GM12878 (cell line): ENCODE measurements around the gene TSPAN7. TPM values are rescaled to one million over a fixed set of nuclear protein-coding genes. Genes with fewer than 3 reads are reported as not detected.
A peak's percentile ranks its signal among the peaks of the same experiment; 100 is the strongest.

Source experiments
- ATAC-seq: fragments of 200-7000 bp; cut with Tn5 transposase; 3 replicates; pipeline ENCODE4 v1.9.1; 2020; ENCODE audit warnings: mild to moderate bottlenecking, moderate library complexity
- BruUV-seq: library from RNA; stranded (reverse); fragments of 400-500 nt; replicated peaks from 2 replicates; lab custom pipeline; 2021; lab: Mats Ljungman, UMichigan
- CTCF ChIA-PET: fragments of 300-600 bp; sonication (Branson Sonifier 250); formaldehyde crosslinking; extraction: SDS; loops from one replicate; lab custom pipeline; 2021; ENCODE audit warnings: inconsistent platforms; lab: Yijun Ruan, JAX
- POLR2A ChIA-PET: fragments of 350-600 bp; formaldehyde crosslinking; extraction: SDS; loops from one replicate; lab custom pipeline; 2021; ENCODE audit warnings: inconsistent platforms; lab: Charles Lee
- RAD21 ChIA-PET: fragments of 300-600 bp; sonication (Branson Sonifier 250); formaldehyde crosslinking; loops from one replicate; lab custom pipeline; 2023; ENCODE audit warnings: antibody characterized with exemption; ENCODE audit not compliant: unreplicated experiment; lab: Charles Lee
- SMC1A ChIA-PET: fragments of 300-600 bp; sonication (Branson Sonifier 250); formaldehyde crosslinking; loops from one replicate; lab custom pipeline; 2023; ENCODE audit not compliant: unreplicated experiment, uncharacterized antibody; lab: Charles Lee
- DNase-seq: peaks from one replicate; pipeline ENCODE4 v3.0.0-alpha.2; 2011; ENCODE audit warnings: low read depth, low spot score
- FAIRE-seq: peaks from 3 replicates; lab custom pipeline; 2011; peaks lifted over from hg19 to GRCh38; lab: Jason Lieb, UNC
- H2AFZ ChIP-seq: 2 replicates; pipeline ENCODE4 v1.6.0; 2011; ENCODE audit warnings: low read depth, low read length, control low read depth; ENCODE audit not compliant: control insufficient read depth
- H3K27ac ChIP-seq: 2 replicates; pipeline ENCODE4 v1.5.1; 2011; ENCODE audit warnings: control low read depth; ENCODE audit not compliant: control insufficient read depth, insufficient read depth
- H3K27me3 ChIP-seq, 2 experiments: replicated peaks in 1 of 2; 2 replicates each; pipeline versions ENCODE4 v1.6.0 to v1.6.1; 2011; ENCODE audit warnings: low read length in 1 of 2; ENCODE audit not compliant: control insufficient read depth in 2 of 2, insufficient read depth in 2 of 2
- H3K36me3 ChIP-seq, 2 experiments: 2 replicates each; pipeline ENCODE4 v1.5.1; 2011; ENCODE audit warnings: low read length in 1 of 2; ENCODE audit not compliant: control insufficient read depth in 2 of 2, insufficient read depth in 2 of 2
- H3K4me1 ChIP-seq: 2 replicates; pipeline ENCODE4 v1.6.1; 2011; ENCODE audit warnings: mild to moderate bottlenecking, low read length, moderate library complexity, mixed read lengths; ENCODE audit not compliant: control insufficient read depth, insufficient read depth
- H3K4me2 ChIP-seq: 2 replicates; pipeline ENCODE4 v1.6.0; 2011; ENCODE audit warnings: control low read depth; ENCODE audit not compliant: control insufficient read depth, insufficient read depth
- H3K4me3 ChIP-seq: fragments of 200-600 bp; sonication (generic); 2 replicates; pipeline ENCODE4 v1.5.1; 2016
- H3K79me2 ChIP-seq: 2 replicates; pipeline ENCODE4 v1.6.0; 2011; ENCODE audit warnings: low read length; ENCODE audit not compliant: control insufficient read depth, insufficient read depth
- H3K9ac ChIP-seq: 2 replicates; pipeline ENCODE4 v1.8.0; 2011; ENCODE audit warnings: low read length, control low read depth, mixed read lengths; ENCODE audit not compliant: control insufficient read depth, insufficient read depth
- H3K9me3 ChIP-seq: replicated peaks from 3 replicates; pipeline ENCODE4 v1.5.1; 2011; ENCODE audit warnings: mild to moderate bottlenecking, low read length; ENCODE audit not compliant: control insufficient read depth, insufficient read depth
- H4K20me1 ChIP-seq: 2 replicates; pipeline ENCODE4 v1.6.0; 2011; ENCODE audit not compliant: control insufficient read depth, insufficient read depth
- CEBPB ChIP-seq, 2 experiments: fragments of 150-350 bp in 1 of 2; IDR thresholded peaks; 2 replicates each; pipeline ENCODE4 v1.6.1; 2012 to 2014; ENCODE audit warnings: low read depth in 2 of 2, low read length in 2 of 2, borderline replicate concordance in 1 of 2, inconsistent platforms in 1 of 2
- CHD1 ChIP-seq: IDR thresholded peaks from 2 replicates; pipeline ENCODE4 v1.6.1; 2012; ENCODE audit warnings: low read depth, low read length, improper control_type of control experiment
- CTCF ChIP-seq, 3 experiments: IDR thresholded peaks in 2 of 3; conservative IDR thresholded peaks in 1 of 3; 2 replicates each; pipeline ENCODE4 v1.5.1; 2011; ENCODE audit warnings: low read depth in 3 of 3, low read length in 3 of 3, mild to moderate bottlenecking in 3 of 3, control low read depth in 2 of 3, moderate library complexity in 2 of 3, inconsistent platforms in 1 of 3, mixed read lengths in 1 of 3; ENCODE audit not compliant: control insufficient read depth in 2 of 3, insufficient read depth in 1 of 3; ENCODE audit errors: extremely low read depth in 1 of 3
- HDGF ChIP-seq: fragments of 450-650 bp; IDR thresholded peaks from 2 replicates; pipeline ENCODE4 v1.6.1; 2016; ENCODE audit warnings: antibody characterized with exemption
- KLF5 ChIP-seq: fragments of 450-650 bp; IDR thresholded peaks from 2 replicates; pipeline ENCODE4 v1.6.1; 2014; ENCODE audit warnings: mild to moderate bottlenecking; ENCODE audit not compliant: partially characterized antibody
- NR2C2 ChIP-seq: IDR thresholded peaks from 2 replicates; pipeline ENCODE4 v1.6.1; 2011; ENCODE audit warnings: borderline replicate concordance, low read depth; ENCODE audit not compliant: control insufficient read depth, insufficient read length
- NRF1 ChIP-seq: conservative IDR thresholded peaks from 2 replicates; pipeline ENCODE4 v1.6.1; 2011; ENCODE audit warnings: mild to moderate bottlenecking, low read depth, low read length, improper control_type of control experiment
- RAD21 ChIP-seq: IDR thresholded peaks from 2 replicates; pipeline ENCODE4 v1.6.1; 2011; ENCODE audit warnings: mild to moderate bottlenecking, low read depth, low read length, moderate library complexity; ENCODE audit not compliant: insufficient read depth
- RUNX3 ChIP-seq: IDR thresholded peaks from 2 replicates; pipeline ENCODE4 v1.6.1; 2012; ENCODE audit warnings: low read length, inconsistent platforms
- SMC3 ChIP-seq: IDR thresholded peaks from 2 replicates; pipeline ENCODE4 v1.6.1; 2011; ENCODE audit warnings: low read length, improper control_type of control experiment, borderline replicate concordance
- TBL1XR1 ChIP-seq: IDR thresholded peaks from 2 replicates; pipeline ENCODE4 v1.6.1; 2012; ENCODE audit warnings: low read depth, low read length, improper control_type of control experiment
- TCF3 ChIP-seq: IDR thresholded peaks from 2 replicates; pipeline ENCODE4 v1.6.1; 2012; ENCODE audit warnings: low read depth, mild to moderate bottlenecking, low read length, borderline replicate concordance; ENCODE audit not compliant: insufficient read depth
- TCF7 ChIP-seq: IDR thresholded peaks from 2 replicates; pipeline ENCODE4 v1.6.1; 2014; ENCODE audit warnings: antibody characterized with exemption, borderline replicate concordance
- USF2 ChIP-seq: IDR thresholded peaks from 2 replicates; pipeline ENCODE4 v1.6.1; 2011; ENCODE audit warnings: low read depth, low read length, improper control_type of control experiment, borderline replicate concordance
- YY1 ChIP-seq: IDR thresholded peaks from 2 replicates; pipeline ENCODE4 v1.6.1; 2011; ENCODE audit warnings: low read depth, mild to moderate bottlenecking, low read length
- ZBTB40 ChIP-seq: fragments of 450-650 bp; IDR thresholded peaks from 2 replicates; pipeline ENCODE4 v1.6.1; 2016; ENCODE audit warnings: mild to moderate bottlenecking, moderate library complexity, borderline replicate concordance
- ZNF24 ChIP-seq: fragments of 450-650 bp; IDR thresholded peaks from 2 replicates; pipeline ENCODE4 v1.6.1; 2017; ENCODE audit warnings: antibody characterized with exemption, mild to moderate bottlenecking
- ZNF274 ChIP-seq: IDR thresholded peaks from one replicate; pipeline ENCODE4 v1.8.0; 2011; ENCODE audit not compliant: insufficient read length, insufficient read depth
- WGBS: methylation state at CpG from one replicate; pipeline ENCODE4 v1.1.6; 2016; ENCODE audit warnings: low lambda C conversion rate; ENCODE audit not compliant: insufficient replicate concordance, insufficient coverage; ENCODE audit errors: missing lambda C conversion rate; 5-methylcytosine and 5-hydroxymethylcytosine counted together
- in situ Hi-C: fragments of 300-500 bp; cut with MboI; formaldehyde crosslinking; loops from 9 replicates; pipeline ENCODE4 v1.14.3; 2018; ENCODE audit warnings: mixed read lengths
- intact Hi-C: fragments of 100-400 bp; cut with micrococcal nuclease; formaldehyde crosslinking; loops from one replicate; pipeline ENCODE4 v1.14.2; 2022; ENCODE audit not compliant: unreplicated experiment
- polyA plus RNA-seq, 11 experiments: library from polyadenylated mRNA; depleted of rRNA in 4 of 11; unstranded in 6 of 11; stranded (reverse) in 5 of 11; fragments of >200 nt; fragmentation: Nextera tagmentation in 4 of 11; fragmentation: Illumina TruSeq in 1 of 11; extraction: Ambion mirVana in 4 of 11; extraction: Trizol in 1 of 11; gene quantifications; 1 replicate in 1 of 11; 2 replicates in 10 of 11; pipeline versions ENCODE4 v1.2.1 to v1.2.3, GENCODE V29; 2011 to 2016; ENCODE audit warnings: inconsistent platforms in 2 of 11, missing spikeins in 2 of 11, low read depth in 1 of 11
- total RNA-seq, 4 experiments: library from RNA; depleted of rRNA in 3 of 4; stranded (reverse); fragments of >200 nt in 3 of 4; fragmentation: Illumina TruSeq in 1 of 4; extraction: Trizol in 1 of 4; gene quantifications; 2 replicates each; pipeline versions ENCODE4 v1.2.1 to v1.2.3, GENCODE V29; 2013 to 2021
- TF ChIP-seq, protein P1 (sequence below): IDR thresholded peaks from 2 replicates; pipeline ENCODE4 v1.6.1; 2012; ENCODE audit warnings: low read depth, low read length, improper control_type of control experiment

The TSPAN7 gene
- total and polyA plus RNA-seq, 10 of the 15 experiments (the other 5 are each of a cell fraction or from before 2014, with no cell fraction given): 0.04 to 0.77 (median 0.14) TPM; not detected in 4

DNA sequence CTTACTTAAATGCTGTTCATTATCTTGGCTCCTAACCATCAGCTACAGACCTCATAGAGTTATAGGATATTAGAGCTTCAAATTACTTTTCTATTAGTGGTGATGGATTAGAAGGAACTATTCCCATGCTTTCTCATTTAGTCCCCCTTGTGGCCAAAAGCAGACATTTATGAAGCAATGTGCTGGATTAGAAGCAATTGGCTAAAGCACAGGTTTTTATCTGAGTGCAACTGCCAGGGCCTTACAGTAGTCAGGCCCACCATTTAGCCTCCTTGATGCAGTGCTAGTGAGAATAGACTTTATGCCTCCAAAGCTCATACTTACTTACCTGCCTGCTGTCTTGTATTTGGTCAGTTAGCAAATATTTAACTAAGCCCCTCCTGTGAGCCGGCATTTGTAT is 93.0 kb downstream of the TSPAN7 start:
- no peaks in the 10 kb centered on the region for H3K4me1 ChIP-seq
- no peaks in the 10 kb centered on the region for H3K27me3 ChIP-seq
- DNase-seq (no peak), FAIRE-seq (no peak), ATAC-seq (peak; percentile 41)
- H3K36me3 ChIP-seq: no peaks in the 10 kb centered on the region
- no peaks in the 10 kb centered on the region for H3K79me2 ChIP-seq
- RAD21 ChIA-PET: no interaction called here
- SMC1A ChIA-PET: interaction anchor here (1.8 kb wide), 1 partner anchor 27 kb away, joined by 5 read pairs; no protein-coding TSS in a partner anchor
- H3K9me3 ChIP-seq: no peaks in the 10 kb centered on the region
- in situ Hi-C loops (no loop called here), intact Hi-C loops (no loop called here)
- POLR2A ChIA-PET: no interaction called here
- H2AFZ ChIP-seq: no peak overlapping the region
- H4K20me1 ChIP-seq: no peaks in the 10 kb centered on the region
- no peak overlapping the region for H3K27ac ChIP-seq
- CTCF ChIA-PET: interaction anchor here (0.6 to 1.9 kb wide), 4 partner anchors 13 to 498 kb away, joined by 3 to 17 read pairs (median 3); no protein-coding TSS in a partner anchor
- WGBS: 88% methylated on average over 1 of the region's 1 CpG
- no TSS peak for BruUV-seq
- no peak overlapping the region for H3K4me3 ChIP-seq
- no peak overlapping the region for H3K9ac ChIP-seq
- no peak overlapping the region for H3K4me2 ChIP-seq
- no peak for TF ChIP-seq YY1
- TF ChIP-seq HDGF: no peak
- no peak for TF ChIP-seq TCF3
- TF ChIP-seq SMC3: peak; percentile 15; the same call in 1 of the 2 replicates
- TF ChIP-seq CEBPB (IDR thresholded peaks at IDR 0.05; ENCODE audit: borderline replicate concordance in 1 of 2, low read depth in 2 of 2, low read length in 2 of 2): no peak
- TF ChIP-seq CTCF (IDR thresholded peaks at IDR 0.05 in 2 of 3, conservative IDR thresholded peaks at IDR 0.05 in 1 of 3; ENCODE audit: control insufficient read depth in 2 of 3, extremely low read depth in 1 of 3, insufficient read depth in 1 of 3, low read depth in 3 of 3, low read length in 3 of 3): peak; percentile 32 to 49 (median 36); a peak in 5 of 6 replicates
- TF ChIP-seq, protein P1, sequence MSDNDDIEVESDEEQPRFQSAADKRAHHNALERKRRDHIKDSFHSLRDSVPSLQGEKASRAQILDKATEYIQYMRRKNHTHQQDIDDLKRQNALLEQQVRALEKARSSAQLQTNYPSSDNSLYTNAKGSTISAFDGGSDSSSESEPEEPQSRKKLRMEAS: no peak
- peak; percentile 37; the same call in 1 of the 2 replicates for TF ChIP-seq RAD21
- TF ChIP-seq TBL1XR1: no peak
- TF ChIP-seq ZNF24: no peak
- no peak for TF ChIP-seq USF2
- no peak for TF ChIP-seq TCF7
- TF ChIP-seq ZNF274: no peak
- TF ChIP-seq CHD1: no peak
- no peak for TF ChIP-seq KLF5
- TF ChIP-seq NRF1: no peak
- TF ChIP-seq RUNX3: no peak
- no peak for TF ChIP-seq NR2C2
- TF ChIP-seq ZBTB40: no peak
